Hepatocyte (in vitro differentiated cells): ENCODE data around the gene HCK. TPM values are rescaled to one million over a fixed set of nuclear protein-coding genes. Genes with fewer than 3 reads are reported as not detected.

Experiments
- DNase-seq: peaks from one replicate; pipeline ENCODE4 v3.0.0-alpha.2; 2016; ENCODE audit warnings: low spot score
- H2AFZ ChIP-seq: fragments of 200-600 bp; sonication (generic); 2 replicates; pipeline ENCODE4 v1.6.0; 2016; ENCODE audit warnings: antibody characterized with exemption, mild to moderate bottlenecking
- H3K27ac ChIP-seq: fragments of 200-600 bp; sonication (generic); 2 replicates; pipeline ENCODE4 v1.5.1; 2016; ENCODE audit warnings: mild to moderate bottlenecking
- H3K27me3 ChIP-seq: fragments of 200-600 bp; sonication (generic); 2 replicates; pipeline ENCODE4 v1.6.1; 2016
- H3K36me3 ChIP-seq: fragments of 200-600 bp; sonication (generic); replicated peaks from 2 replicates; pipeline ENCODE4 v1.5.1; 2016; ENCODE audit warnings: low read depth; ENCODE audit not compliant: insufficient read depth
- H3K4me1 ChIP-seq: fragments of 200-600 bp; sonication (generic); 2 replicates; pipeline ENCODE4 v1.5.1; 2016; ENCODE audit warnings: mild to moderate bottlenecking, moderate library complexity; ENCODE audit not compliant: insufficient read depth
- H3K4me2 ChIP-seq: fragments of 200-600 bp; sonication (generic); 2 replicates; pipeline ENCODE4 v1.6.0; 2016
- H3K4me3 ChIP-seq: fragments of 200-600 bp; sonication (generic); 2 replicates; pipeline ENCODE4 v1.5.1; 2016; ENCODE audit warnings: mild to moderate bottlenecking
- H3K79me2 ChIP-seq: fragments of 200-600 bp; sonication (generic); 2 replicates; pipeline ENCODE4 v1.6.0; 2017; ENCODE audit warnings: mild to moderate bottlenecking
- H3K9me2 ChIP-seq: fragments of 200-600 bp; sonication (generic); replicated peaks from 2 replicates; pipeline ENCODE4 v1.6.0; 2017; ENCODE audit warnings: mild to moderate bottlenecking; ENCODE audit not compliant: insufficient read depth
- H3K9me3 ChIP-seq: fragments of 200-600 bp; sonication (generic); 2 replicates; pipeline ENCODE4 v1.5.1; 2016; ENCODE audit warnings: low read depth, mild to moderate bottlenecking
- H4K20me1 ChIP-seq: fragments of 200-600 bp; sonication (generic); 2 replicates; pipeline ENCODE4 v1.6.0; 2016; ENCODE audit warnings: mild to moderate bottlenecking; ENCODE audit not compliant: insufficient read depth, poor library complexity, severe bottlenecking
- EZH2 ChIP-seq: fragments of 200-600 bp; sonication (generic); IDR thresholded peaks from 2 replicates; pipeline ENCODE4 v1.6.1; 2016; ENCODE audit warnings: antibody characterized with exemption, mild to moderate bottlenecking, borderline replicate concordance
- EZH2phosphoT487 ChIP-seq: fragments of 200-600 bp; sonication (generic); IDR thresholded peaks from one replicate; pipeline ENCODE4 v1.6.1; 2018; ENCODE audit warnings: antibody characterized with exemption, mild to moderate bottlenecking, low read depth, moderate library complexity; ENCODE audit not compliant: unreplicated experiment, severe bottlenecking
- WGBS: methylation state at CpG from one replicate; pipeline ENCODE4 v1.1.6; 2016; ENCODE audit warnings: low lambda C conversion rate; ENCODE audit errors: missing lambda C conversion rate; 5-methylcytosine and 5-hydroxymethylcytosine counted together
- polyA plus RNA-seq: library from polyadenylated mRNA; unstranded; fragments of >200 nt; fragmentation: Nextera tagmentation; extraction: Ambion mirVana; gene quantifications from 2 replicates; pipeline ENCODE4 v1.2.1, GENCODE V29; 2016
- small RNA-seq: library from RNA; depleted of rRNA; stranded (forward); fragments of <200 nt; gene quantifications from one replicate; pipeline ENCODE3, GENCODE V24; 2014
- total RNA-seq: library from RNA; depleted of rRNA; stranded (reverse); fragments of >200 nt; gene quantifications from 2 replicates; pipeline ENCODE4 v1.2.3, GENCODE V29; 2014
- TF ChIP-seq, protein P1 (sequence below): fragments of 200-600 bp; sonication (generic); IDR thresholded peaks from 2 replicates; pipeline ENCODE4 v1.5.1; 2016; ENCODE audit warnings: antibody characterized with exemption, mild to moderate bottlenecking; ENCODE audit not compliant: poor library complexity

Gene HCK
- total and polyA plus RNA-seq, 2 experiments from 2014 or later, result 0.54 to 2.2 TPM

DNA sequence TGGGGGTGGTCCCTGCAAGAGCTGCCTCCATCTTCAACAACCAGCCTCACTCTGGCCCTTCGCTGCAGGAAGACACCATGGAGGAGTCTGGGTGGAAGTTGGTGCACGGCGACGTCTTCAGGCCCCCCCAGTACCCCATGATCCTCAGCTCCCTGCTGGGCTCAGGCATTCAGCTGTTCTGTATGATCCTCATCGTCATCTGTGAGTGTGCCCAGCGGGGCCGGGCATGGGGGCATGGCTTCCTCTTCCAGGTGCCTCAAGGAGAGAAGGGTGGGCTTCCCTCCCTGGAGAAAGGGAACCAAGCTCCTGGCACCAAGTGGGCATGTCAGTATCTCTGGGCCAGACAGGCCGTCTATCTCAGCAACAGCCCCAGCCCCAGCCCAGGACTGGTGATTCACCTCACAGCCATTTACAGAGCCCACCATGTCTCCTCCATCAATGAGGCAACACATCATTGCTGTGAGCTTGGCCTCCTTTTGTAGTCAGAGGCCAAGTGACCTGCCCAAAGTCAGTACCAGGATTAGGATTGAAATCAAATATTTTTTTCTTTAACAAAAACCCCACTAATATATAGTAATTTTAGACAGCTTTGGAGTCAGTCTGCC, 97.6 kb downstream of the HCK start:
- Histone ChIP-seq H2AFZ (no peak overlapping the region), H3K79me2 (no peaks in the 10 kb centered on the region), H4K20me1 (no peaks in the 10 kb centered on the region), H3K9me3 (no peaks in the 10 kb centered on the region), H3K27ac (no peak overlapping the region), H3K36me3 (peaks cover 7% of the 10 kb centered on the region), H3K4me1 (peaks cover 4% of the 10 kb centered on the region), H3K27me3 (no peaks in the 10 kb centered on the region), H3K9me2 (no peaks in the 10 kb centered on the region), H3K4me2 (no peak overlapping the region), H3K4me3 (no peak overlapping the region)
- WGBS, result 92% methylated on average over 8 of the region's 8 CpGs
- DNase-seq, result no peak
- TF ChIP-seq EZH2 (no peak), EZH2phosphoT487 (no peak)
- TF ChIP-seq, protein P1, sequence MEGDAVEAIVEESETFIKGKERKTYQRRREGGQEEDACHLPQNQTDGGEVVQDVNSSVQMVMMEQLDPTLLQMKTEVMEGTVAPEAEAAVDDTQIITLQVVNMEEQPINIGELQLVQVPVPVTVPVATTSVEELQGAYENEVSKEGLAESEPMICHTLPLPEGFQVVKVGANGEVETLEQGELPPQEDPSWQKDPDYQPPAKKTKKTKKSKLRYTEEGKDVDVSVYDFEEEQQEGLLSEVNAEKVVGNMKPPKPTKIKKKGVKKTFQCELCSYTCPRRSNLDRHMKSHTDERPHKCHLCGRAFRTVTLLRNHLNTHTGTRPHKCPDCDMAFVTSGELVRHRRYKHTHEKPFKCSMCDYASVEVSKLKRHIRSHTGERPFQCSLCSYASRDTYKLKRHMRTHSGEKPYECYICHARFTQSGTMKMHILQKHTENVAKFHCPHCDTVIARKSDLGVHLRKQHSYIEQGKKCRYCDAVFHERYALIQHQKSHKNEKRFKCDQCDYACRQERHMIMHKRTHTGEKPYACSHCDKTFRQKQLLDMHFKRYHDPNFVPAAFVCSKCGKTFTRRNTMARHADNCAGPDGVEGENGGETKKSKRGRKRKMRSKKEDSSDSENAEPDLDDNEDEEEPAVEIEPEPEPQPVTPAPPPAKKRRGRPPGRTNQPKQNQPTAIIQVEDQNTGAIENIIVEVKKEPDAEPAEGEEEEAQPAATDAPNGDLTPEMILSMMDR, result no peak

DNA sequence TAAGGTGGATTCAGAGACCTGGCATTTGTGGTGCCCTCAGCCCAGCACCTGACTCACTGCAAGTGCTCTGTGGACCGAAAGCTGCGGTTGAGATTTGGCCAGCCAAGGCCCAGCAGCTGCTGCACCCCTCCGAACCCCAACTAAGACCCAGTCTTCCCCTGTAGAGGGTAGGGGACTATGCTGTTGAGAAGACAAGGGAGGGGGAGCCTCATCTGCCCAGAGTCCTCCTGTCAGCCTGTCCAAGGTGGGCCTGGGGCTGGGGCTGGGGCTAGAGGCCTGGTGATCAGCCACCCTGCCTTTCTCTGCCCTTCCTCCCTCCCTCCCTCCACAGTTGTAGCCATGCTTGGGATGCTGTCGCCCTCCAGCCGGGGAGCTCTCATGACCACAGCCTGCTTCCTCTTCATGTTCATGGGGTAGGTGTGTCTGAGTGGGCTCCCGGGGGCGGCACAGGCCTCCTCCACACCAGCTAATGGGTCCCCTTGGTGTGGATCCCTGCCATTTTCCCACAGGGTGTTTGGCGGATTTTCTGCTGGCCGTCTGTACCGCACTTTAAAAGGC, 98.3 kb downstream of the HCK start:
- no peak for DNase-seq
- no peaks in the 10 kb centered on the region for H3K9me3 ChIP-seq
- no peak overlapping the region for H3K27ac ChIP-seq
- H3K9me2 ChIP-seq, result no peaks in the 10 kb centered on the region
- peaks cover 7% of the 10 kb centered on the region for H3K36me3 ChIP-seq
- H3K4me3 ChIP-seq, result no peak overlapping the region
- 95% methylated on average over 9 of the region's 10 CpGs for WGBS
- peaks cover 4% of the 10 kb centered on the region for H3K4me1 ChIP-seq
- no peaks in the 10 kb centered on the region for H4K20me1 ChIP-seq
- TF ChIP-seq, protein P1, result no peak
- TF ChIP-seq EZH2, result no peak
- no peak for TF ChIP-seq EZH2phosphoT487
- H3K4me2 ChIP-seq, result no peak overlapping the region
- no peak overlapping the region for H2AFZ ChIP-seq
- no peaks in the 10 kb centered on the region for H3K79me2 ChIP-seq
- no peaks in the 10 kb centered on the region for H3K27me3 ChIP-seq

Small RNA genes within 50 kb of the gene (small RNA-seq; reads per million reads assigned to genes)
- gene RNA5SP481 (0.53 reads per million, percentile 42 among the genes with 10 or more reads in this experiment), gene RNA5SP482 (0.09 reads per million)

Other genes starting within 250 kb of the HCK start
- not detected in 2 replicates for gene MYLK2, start 232.9 kb upstream of the HCK start, total RNA-seq
- gene MYLK2, start 232.9 kb upstream of the HCK start, polyA plus RNA-seq, result 0.33 TPM in 1 of 2 replicates, not detected in the other
- gene FOXS1, start 206.6 kb upstream of the HCK start, total RNA-seq, result 0.64 and 0.87 TPM in 2 replicates
- 0.96 and 1.1 TPM in 2 replicates for gene FOXS1, start 206.6 kb upstream of the HCK start, polyA plus RNA-seq
- 23.0 and 23.5 TPM in 2 replicates for gene DUSP15, start 181.7 kb upstream of the HCK start, total RNA-seq
- gene DUSP15, start 181.7 kb upstream of the HCK start, polyA plus RNA-seq, result 10.2 and 12.2 TPM in 2 replicates
- 0.84 TPM in 1 of 2 replicates, not detected in the other for gene TTLL9, start 181.6 kb upstream of the HCK start, total RNA-seq
- 0.18 and 0.54 TPM in 2 replicates for gene TTLL9, start 181.6 kb upstream of the HCK start, polyA plus RNA-seq
- 8.9 and 9.1 TPM in 2 replicates for gene PDRG1, start 100.2 kb upstream of the HCK start, total RNA-seq
- gene PDRG1, start 100.2 kb upstream of the HCK start, polyA plus RNA-seq, result 25.4 and 26.3 TPM in 2 replicates
- 0.12 and 0.37 TPM in 2 replicates for gene XKR7, start 84.1 kb upstream of the HCK start, total RNA-seq
- gene XKR7, start 84.1 kb upstream of the HCK start, polyA plus RNA-seq, result not detected in 2 replicates
- 0.77 and 0.80 TPM in 2 replicates for gene CCM2L, start 41.8 kb upstream of the HCK start, total RNA-seq
- gene CCM2L, start 41.8 kb upstream of the HCK start, polyA plus RNA-seq, result 0.56 and 1.0 TPM in 2 replicates
- 65.3 and 72.3 TPM in 2 replicates for gene TM9SF4, start 57.5 kb downstream of the HCK start, total RNA-seq
- gene TM9SF4, start 57.5 kb downstream of the HCK start, polyA plus RNA-seq, result 86.4 and 87.3 TPM in 2 replicates
- gene PLAGL2, start 155.5 kb downstream of the HCK start, total RNA-seq, result 41.1 and 44.6 TPM in 2 replicates
- 31.7 and 39.7 TPM in 2 replicates for gene PLAGL2, start 155.5 kb downstream of the HCK start, polyA plus RNA-seq
- 81.4 and 87.3 TPM in 2 replicates for gene POFUT1, start 155.6 kb downstream of the HCK start, total RNA-seq
- 39.4 and 42.0 TPM in 2 replicates for gene POFUT1, start 155.6 kb downstream of the HCK start, polyA plus RNA-seq
- 31.2 and 32.0 TPM in 2 replicates for gene KIF3B, start 225.4 kb downstream of the HCK start, total RNA-seq
- 9.1 and 11.7 TPM in 2 replicates for gene KIF3B, start 225.4 kb downstream of the HCK start, polyA plus RNA-seq